Measurements from ENCODE around the gene C22orf15. TPM values are rescaled to one million over a fixed set of nuclear protein-coding genes. Genes with fewer than 3 reads are reported as not detected.

The C22orf15 gene
- total RNA-seq, 1 experiment from 2014 or later = not detected

DNA sequence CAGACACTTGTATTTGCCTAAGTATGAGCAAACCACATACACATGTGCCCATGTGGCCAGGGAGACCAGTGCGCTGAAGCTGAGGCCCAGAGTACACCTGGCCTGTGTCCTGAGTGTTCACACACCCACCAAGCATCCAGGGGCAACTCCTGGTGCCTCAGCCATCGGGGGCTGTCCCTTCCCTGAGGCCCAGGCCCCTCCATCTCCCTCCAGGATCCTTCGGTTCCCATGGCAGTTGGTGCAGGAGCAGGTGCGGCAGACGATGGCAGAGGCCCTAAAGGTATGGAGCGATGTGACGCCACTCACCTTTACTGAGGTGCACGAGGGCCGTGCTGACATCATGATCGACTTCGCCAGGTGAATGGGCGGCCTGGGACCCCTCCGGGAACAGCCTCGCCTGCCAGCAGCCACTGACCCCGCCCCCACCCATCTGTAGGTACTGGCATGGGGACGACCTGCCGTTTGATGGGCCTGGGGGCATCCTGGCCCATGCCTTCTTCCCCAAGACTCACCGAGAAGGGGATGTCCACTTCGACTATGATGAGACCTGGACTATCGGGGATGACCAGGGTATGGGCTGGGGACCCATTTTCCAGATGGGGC is 17.5 kb downstream of the C22orf15 start (continued):
- no peak for TF ChIP-seq ATF3 (IDR thresholded peaks at IDR 0.05)
- TF ChIP-seq CTCF (IDR thresholded peaks at IDR 0.05 in 2 of 3, conservative IDR thresholded peaks at IDR 0.05 in 1 of 3; ENCODE audit: borderline replicate concordance in 1 of 3, insufficient read depth in 1 of 3, low read depth in 2 of 3, low read length in 2 of 3) = no peak

- intact Hi-C loops (cut with micrococcal nuclease) = no loop called here
- POLR2A ChIA-PET = interaction anchor here (1.0 kb wide), 1 partner anchor 9 kb away, joined by 4 read pairs; the partner anchor contains the start of gene MMP11
- no peak for TF ChIP-seq ZNF274 (IDR thresholded peaks at IDR 0.05; ENCODE audit: low read depth, low read length)
- no peak for TF ChIP-seq YY1 (IDR thresholded peaks at IDR 0.05; ENCODE audit: extremely low read depth, insufficient replicate concordance, low read depth, low read length)
- TF ChIP-seq ATF3 (IDR thresholded peaks at IDR 0.05) = no peak
- TF ChIP-seq EGR1 (IDR thresholded peaks at IDR 0.05; ENCODE audit: low read depth) = no peak
- no peak for TF ChIP-seq POLR2A (IDR thresholded peaks at IDR 0.05; ENCODE audit: borderline replicate concordance, extremely low read depth, insufficient read depth, insufficient read length)
- TF ChIP-seq, protein P1, sequence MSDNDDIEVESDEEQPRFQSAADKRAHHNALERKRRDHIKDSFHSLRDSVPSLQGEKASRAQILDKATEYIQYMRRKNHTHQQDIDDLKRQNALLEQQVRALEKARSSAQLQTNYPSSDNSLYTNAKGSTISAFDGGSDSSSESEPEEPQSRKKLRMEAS (IDR thresholded peaks at IDR 0.05) = no peak
- TF ChIP-seq CEBPB (IDR thresholded peaks at IDR 0.05; ENCODE audit: low read depth) = no peak
- TF ChIP-seq POLR2AphosphoS5 (IDR thresholded peaks at IDR 0.05; ENCODE audit: low read depth, low read length) = no peak
- no peak for TF ChIP-seq TCF7L2 (IDR thresholded peaks at IDR 0.05; ENCODE audit: borderline replicate concordance, extremely low read depth, insufficient read depth, insufficient read length)
- TF ChIP-seq JUND (IDR thresholded peaks at IDR 0.05) = no peak
- TF ChIP-seq RAD21 (IDR thresholded peaks at IDR 0.05; ENCODE audit: low read depth) = no peak
- no peak for TF ChIP-seq SP1 (IDR thresholded peaks at IDR 0.05; ENCODE audit: low read depth)
- TF ChIP-seq EZH2 (IDR thresholded peaks at IDR 0.05) = no peak
- no peak for TF ChIP-seq CBX3 (IDR thresholded peaks at IDR 0.05; ENCODE audit: low read depth)
- TF ChIP-seq CTCF (IDR thresholded peaks at IDR 0.05 in 2 of 3, conservative IDR thresholded peaks at IDR 0.05 in 1 of 3; ENCODE audit: borderline replicate concordance in 1 of 3, insufficient read depth in 1 of 3, low read depth in 2 of 3, low read length in 2 of 3) = no peak
- no peak for TF ChIP-seq SIN3A (IDR thresholded peaks at IDR 0.05; ENCODE audit: low read depth)
- no peak for TF ChIP-seq FOSL1 (IDR thresholded peaks at IDR 0.05; ENCODE audit: low read depth)
- no peak for TF ChIP-seq ZFX (IDR thresholded peaks at IDR 0.05)
- no peak for TF ChIP-seq EZH2phosphoT487 (IDR thresholded peaks at IDR 0.05; ENCODE audit: borderline replicate concordance)
These were observed 18.3 kb downstream of the C22orf15 start for GRCh38 chr22:23781065-23781464.

More at GRCh38 chr22:23781065-23781464, 18.3 kb downstream of the C22orf15 start:
- ATAC-seq (no peak), DNase-seq (ENCODE audit: low read depth, low spot score) (no peak)
- no peaks in the 10 kb centered on the region for H3K79me2 ChIP-seq (ENCODE audit: insufficient read depth, low read length)
- no peaks in the 10 kb centered on the region for H4K20me1 ChIP-seq (ENCODE audit: insufficient read depth)
- H3K9me3 ChIP-seq (ENCODE audit: control insufficient read depth in 1 of 2, insufficient read depth in 1 of 2, low read depth in 1 of 2, low read length in 2 of 2) = no peaks in the 10 kb centered on the region
- peak overlapping the region; percentile 31; the same call in 1 of the 2 replicates for H3K9ac ChIP-seq (ENCODE audit: low read length)
- H3K4me2 ChIP-seq (ENCODE audit: low read length) = peak overlapping the region; percentile 54
- no peaks in the 10 kb centered on the region for H3K9me2 ChIP-seq (ENCODE audit: insufficient read depth)
- H3K4me1 ChIP-seq (ENCODE audit: control insufficient read depth in 1 of 2, insufficient read depth in 2 of 2, low read length in 2 of 2) = peaks cover 17 to 32% of the 10 kb centered on the region in 2 experiments
- no peaks in the 10 kb centered on the region for H3K27me3 ChIP-seq (ENCODE audit: insufficient read depth, low read length)
- no peak overlapping the region for H2AFZ ChIP-seq (ENCODE audit: low read depth, low read length, poor library complexity, severe bottlenecking)
- H3K4me3 ChIP-seq (replicated peaks in 1 of 2; ENCODE audit: low read depth in 1 of 2, low read length in 2 of 2) = no peak overlapping the region; a peak in 1 of 4 replicates
- CTCF ChIA-PET = no interaction called here
- peak overlapping the region; percentile 39; the same call in 1 of the 2 replicates for H3K27ac ChIP-seq (ENCODE audit: low read depth, low read length)
- RAD21 ChIA-PET (ENCODE audit: low non-redundant PET in 1 of 2, low total read pairs in 2 of 2, uncharacterized antibody in 2 of 2, unreplicated experiment in 2 of 2) = no interaction called here
- H3K36me3 ChIP-seq (ENCODE audit: control insufficient read depth in 1 of 2, insufficient read depth in 2 of 2, low read length in 2 of 2) = no peaks in the 10 kb centered on the region
- no TSS peak for BruUV-seq (replicated peaks)
